HG03378 (cell line): ENCODE results near the gene USP26.
"Not testable (repeated sequence)": the region's sequence is repeated elsewhere in the genome, so short reads cannot be mapped to it uniquely, and the experiment has no call there.

Experiments used
- ATAC-seq: cut with Tn5 transposase; IDR thresholded peaks from one replicate; pipeline ENCODE4 v1.9.1; 2021; ENCODE audit warnings: mild to moderate bottlenecking, moderate library complexity; ENCODE audit not compliant: unreplicated experiment

Gene USP26

GRCh38 chrX:133044145-133044786, 52.6 kb downstream of the USP26 start:
- ATAC-seq = not testable (repeated sequence)

DNA sequence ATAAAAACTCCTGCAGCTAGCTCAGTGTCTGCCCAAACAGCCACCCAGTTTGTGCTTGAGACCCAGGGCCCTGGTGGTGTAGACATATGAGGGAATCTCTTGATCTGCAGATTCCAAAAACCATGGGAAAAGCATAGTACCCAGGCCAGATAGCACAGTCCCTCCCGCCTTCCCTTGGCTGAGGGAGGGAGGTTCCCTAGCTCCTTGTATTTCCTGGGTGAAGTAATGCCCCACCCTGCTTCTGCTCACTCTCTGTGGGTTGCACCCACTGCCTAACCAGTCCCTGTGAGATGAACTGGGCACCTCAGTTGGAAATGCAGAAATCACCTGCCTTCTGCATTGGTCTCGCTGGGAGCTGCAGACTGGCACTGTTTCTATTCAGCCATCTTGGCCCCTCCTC, 54.6 kb downstream of the USP26 start:
- ATAC-seq = no peak

DNA sequence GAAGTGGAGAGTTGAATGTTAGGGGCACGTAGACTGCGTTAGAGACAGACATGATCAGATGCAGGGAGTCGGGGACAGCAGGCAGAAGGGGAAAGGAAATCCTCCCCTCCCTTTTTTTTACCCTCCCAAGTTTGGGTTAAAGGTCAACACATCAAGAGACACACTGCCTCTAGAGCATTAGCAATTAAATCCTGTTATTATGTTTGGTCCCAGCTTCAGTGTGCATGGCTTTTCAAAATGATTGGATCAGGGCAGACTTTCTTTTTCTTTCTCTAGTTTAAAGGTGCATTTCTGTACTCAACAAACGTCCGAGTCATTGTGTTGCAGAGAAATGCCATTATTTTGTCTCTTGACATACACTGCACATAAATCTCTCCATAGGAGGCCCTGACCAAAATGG, 63.9 kb downstream of the USP26 start:
- no peak for ATAC-seq

- no peak for ATAC-seq
Measured at GRCh38 chrX:133018229-133018628, 78.7 kb downstream of the USP26 start.

GRCh38 chrX:133007458-133007857, 89.5 kb downstream of the USP26 start:
- ATAC-seq = no peak

DNA sequence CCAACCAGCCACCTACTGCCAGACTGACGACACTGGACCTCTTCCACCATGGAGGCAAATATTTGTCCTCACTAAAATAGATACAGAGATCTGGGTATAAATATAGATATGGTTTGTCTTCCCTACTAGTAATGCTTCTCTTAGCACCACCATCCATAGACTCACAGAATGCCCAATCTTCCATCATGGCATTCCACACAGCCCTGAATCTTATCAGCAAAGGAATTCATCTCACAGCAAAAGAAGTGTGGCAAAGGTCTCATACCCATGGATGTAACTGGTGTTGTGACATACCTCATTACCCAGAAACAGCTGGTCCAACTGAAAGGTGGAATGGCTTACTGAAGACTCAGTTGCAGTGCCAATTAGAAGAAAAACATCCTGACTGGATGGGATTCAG, 91.3 kb downstream of the USP26 start:
- ATAC-seq = no peak

GRCh38 chrX:133005042-133005441, 91.9 kb downstream of the USP26 start:
- no peak for ATAC-seq

DNA sequence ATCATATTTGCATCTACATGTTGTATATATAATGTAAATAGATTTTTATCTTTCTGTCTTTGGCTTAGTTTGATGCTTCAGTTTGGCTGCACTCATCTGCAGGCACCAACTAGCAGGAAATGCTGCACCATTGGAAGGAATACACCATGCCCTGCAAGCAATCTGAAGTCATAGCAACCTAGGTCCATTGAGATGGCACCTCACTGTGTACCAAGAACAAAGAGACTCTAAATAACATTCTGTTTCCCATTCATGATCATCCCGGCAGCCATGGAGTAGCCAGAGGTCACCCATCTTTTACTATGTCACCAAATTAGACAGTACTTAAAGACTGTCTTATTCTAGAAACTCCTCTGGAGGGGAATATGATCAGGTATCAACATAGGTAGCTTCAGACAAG, 97.7 kb downstream of the USP26 start:
- no peak for ATAC-seq

DNA sequence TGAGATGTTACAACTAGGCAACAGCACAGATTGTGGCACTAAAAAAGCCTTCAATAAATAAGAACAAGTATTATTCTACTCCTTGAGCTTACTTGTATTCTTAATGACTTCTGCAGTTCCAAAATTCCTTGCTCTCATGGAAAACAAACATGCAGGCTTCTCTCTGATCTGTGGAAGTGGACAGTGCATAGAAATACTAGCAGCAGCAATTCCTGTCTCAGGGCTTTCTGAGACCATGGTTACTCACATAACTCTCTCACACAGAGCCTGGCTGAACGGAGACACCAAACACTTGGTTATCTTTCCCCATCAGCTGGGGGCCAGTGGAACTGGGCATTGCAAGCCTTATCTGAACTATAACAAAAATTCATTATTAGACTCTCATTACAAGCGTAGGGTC, 106.1 kb downstream of the USP26 start:
- no peak for ATAC-seq

GRCh38 chrX:132986556-132986955, 110.4 kb downstream of the USP26 start:
- no peak for ATAC-seq

DNA sequence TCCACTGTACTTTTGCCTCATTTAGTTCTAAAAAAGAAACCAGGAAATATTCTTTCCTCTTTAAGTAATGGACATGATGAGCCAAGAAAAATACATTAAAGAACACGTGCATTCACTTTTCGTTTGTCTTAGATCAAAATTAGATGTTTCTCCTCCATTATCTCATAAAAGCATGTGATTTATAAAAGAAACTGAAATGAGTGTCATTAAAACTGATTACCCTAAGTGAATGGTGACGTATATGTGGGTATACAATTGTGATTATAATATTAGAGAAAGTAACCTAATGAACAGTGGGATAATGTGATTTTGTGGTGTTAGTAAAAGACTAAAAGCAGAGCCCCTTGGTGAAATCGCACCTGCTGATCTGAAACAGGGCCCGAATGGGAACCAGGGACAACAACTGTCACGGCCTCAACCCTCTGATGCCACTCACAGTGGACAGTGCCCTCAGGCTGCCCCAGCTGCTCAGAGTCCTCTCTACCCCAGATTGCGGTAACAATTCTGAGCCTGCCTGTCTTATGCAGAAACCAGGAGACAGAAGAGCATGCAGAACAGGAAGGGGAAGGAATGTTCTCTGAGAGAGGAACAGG, 112.8 kb downstream of the USP26 start:
- ATAC-seq = no peak

DNA sequence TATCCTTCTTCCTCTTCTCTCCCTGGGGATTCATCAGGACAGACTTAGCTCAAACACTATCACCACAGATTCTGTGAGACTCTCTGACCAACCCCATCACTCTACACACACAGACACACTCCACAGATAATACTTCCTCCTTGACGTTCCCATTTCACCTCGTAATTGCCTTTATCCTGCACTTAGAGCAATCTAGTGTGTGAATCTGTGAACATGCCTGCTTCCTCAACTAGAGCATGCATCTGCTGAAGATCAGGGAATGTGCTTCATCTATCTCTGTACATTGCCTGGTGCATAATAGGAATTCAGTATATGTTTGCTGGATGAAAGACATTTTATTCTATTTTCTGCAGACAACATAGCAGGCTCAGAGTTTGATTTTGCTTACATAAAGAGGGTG, 113.4 kb downstream of the USP26 start:
- no peak for ATAC-seq

GRCh38 chrX:132980035-132980434, 116.9 kb downstream of the USP26 start:
- not testable (repeated sequence) for ATAC-seq
